ENCODE results near the gene OSBPL2.

GRCh38 chr20:62225026-62225425, 13.3 kb upstream of the OSBPL2 start:
- no peak for TF ChIP-seq EZH2 (IDR thresholded peaks at IDR 0.05; ENCODE audit: insufficient read depth, poor library complexity, severe bottlenecking)
- TF ChIP-seq EZH2phosphoT487 (IDR thresholded peaks at IDR 0.05; ENCODE audit: insufficient read depth, low read depth): no peak
